HUDEP-2 (cell line): ENCODE measurements around the gene IGF1.
"Not testable (repeated sequence)": the region's sequence is repeated elsewhere in the genome, so short reads cannot be mapped to it uniquely, and the experiment has no call there.

Source experiments
- DNase-seq, 76 experiments: peaks; one replicate each; lab custom pipeline; 2025; ENCODE audit not compliant: unreplicated experiment in 76 of 76; lab: John Stamatoyannopoulos, UW

Gene IGF1

GRCh38 chr12:102399653-102400052 lies 80.7 kb downstream of the IGF1 start:
- no peak for DNase-seq

DNA sequence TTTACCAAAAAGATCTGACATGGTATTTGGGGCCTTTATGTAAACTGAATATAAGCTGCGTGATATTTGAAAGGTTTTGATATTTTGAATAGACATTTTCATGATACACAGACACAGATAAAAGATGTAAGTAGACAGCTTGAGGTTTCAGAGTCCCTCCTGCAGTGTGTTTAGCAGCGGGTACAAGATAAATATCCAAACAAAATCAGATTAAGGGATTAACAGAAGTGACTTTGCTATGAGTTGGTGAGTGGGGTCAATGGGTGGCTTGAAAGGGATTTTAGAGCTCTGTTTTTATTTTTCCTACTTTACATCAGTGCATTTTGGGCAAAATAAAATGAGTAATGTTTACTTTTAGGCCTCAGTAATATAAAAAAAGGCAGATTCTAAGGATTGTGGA lies 84.1 kb downstream of the IGF1 start:
- no peak for DNase-seq

DNA sequence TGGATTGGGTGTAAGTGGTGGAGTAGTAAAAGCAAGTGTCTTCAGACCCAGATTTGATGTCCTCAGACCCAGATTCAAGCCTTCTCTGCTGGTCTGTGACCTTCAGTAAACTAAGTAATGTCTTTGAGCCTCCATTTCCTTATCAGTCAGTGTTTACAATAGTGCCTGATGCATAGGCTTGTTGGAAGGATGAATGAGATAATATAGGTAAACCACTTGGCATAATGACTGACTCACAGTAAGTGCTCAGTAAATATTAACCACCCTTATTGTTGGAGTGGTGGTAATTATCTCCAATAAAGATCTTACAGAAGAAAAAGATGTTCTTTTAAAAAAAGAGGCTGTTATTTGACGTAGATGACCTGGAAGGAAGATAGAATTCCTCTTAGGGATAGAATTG lies 86.2 kb downstream of the IGF1 start:
- no peak for DNase-seq

DNA sequence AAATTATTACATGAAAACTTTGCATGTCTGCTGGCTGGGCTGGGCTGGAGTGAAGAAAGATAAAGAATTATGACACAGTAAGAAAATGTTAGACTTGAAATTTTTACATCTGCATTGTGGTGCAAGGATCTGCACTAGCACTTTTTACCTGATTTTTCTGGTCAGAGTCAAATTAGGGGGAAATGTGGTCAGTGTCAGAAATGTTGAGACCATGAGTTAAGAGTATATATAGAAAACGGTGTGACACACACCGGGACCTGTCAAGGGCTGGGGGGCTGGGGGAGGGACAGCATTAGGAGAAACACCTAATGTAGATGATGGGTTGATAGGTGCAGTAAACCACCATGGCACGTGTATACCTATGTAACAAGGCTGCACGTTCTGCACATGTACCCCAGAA lies 90.3 kb downstream of the IGF1 start:
- no peak for DNase-seq

DNA sequence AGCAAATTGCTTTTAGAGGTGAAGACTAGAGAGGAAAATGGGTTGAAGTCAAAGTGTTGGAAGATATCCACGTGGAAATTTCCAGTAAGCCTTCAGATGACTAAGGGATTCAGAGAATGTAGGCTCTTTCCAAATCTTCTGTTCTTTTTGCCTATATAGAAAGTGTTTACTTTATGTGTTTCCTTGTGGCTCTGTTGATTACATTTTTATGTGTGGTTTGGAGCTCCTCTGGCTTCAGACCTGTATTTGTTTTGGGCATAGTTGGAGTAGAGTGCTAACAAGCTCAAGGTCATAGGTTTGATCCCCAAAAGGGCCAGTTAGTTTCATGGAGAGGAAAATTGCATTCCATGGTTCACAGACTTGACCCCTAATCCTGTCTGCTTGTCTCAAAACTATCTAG lies 91.9 kb downstream of the IGF1 start:
- DNase-seq, result no peak

DNA sequence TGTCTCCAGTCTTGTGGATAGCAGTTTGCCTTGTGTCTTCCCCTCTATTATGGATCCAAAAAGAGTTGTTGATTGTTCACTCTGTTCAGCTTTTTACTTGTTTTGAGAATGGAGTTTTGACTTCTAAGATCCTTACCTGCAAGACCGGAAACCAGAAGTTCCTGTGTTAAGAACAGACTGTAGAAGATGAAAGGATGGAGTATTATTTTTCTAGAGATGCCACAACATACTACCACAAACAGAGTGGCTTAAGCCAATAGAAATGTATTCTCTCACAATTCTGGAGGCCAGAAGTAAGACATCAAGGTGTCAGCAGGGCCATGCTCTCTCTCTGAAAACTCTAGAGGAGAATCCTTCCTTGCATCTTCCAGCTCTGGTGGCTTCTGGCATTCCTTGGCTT lies 95.0 kb downstream of the IGF1 start:
- no peak for DNase-seq

GRCh38 chr12:102379346-102380162 lies 100.8 kb downstream of the IGF1 start:
- no peak for DNase-seq

GRCh38 chr12:102376781-102377180 lies 103.6 kb downstream of the IGF1 start:
- DNase-seq, result no peak

DNA sequence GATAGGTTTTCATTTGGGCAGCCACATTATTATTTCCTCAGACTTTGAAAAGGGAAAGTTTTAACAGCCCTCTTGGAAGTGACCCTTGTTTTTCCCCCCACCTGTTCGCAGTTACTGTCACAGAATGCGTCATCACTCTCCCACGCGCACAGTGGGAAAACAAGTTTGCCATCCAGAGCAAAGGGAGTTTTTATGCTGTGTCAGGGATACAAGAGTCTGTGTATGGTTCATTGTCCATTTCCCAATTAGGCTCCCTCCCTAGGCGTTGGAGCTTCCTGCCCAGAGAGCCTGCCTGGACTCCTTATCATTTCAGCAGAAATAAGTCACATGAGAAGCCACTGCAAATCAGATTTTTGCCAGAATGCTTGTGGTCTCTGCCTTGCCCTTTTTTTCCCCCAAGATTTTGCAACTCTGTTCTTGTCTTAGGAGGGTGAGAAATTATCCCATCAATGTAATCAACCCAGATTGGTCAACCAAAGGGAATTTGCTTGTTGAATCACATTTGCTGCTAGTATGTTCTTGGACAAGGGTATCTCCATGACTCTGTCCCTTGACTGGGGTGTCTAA lies 104.1 kb downstream of the IGF1 start:
- no peak for DNase-seq

DNA sequence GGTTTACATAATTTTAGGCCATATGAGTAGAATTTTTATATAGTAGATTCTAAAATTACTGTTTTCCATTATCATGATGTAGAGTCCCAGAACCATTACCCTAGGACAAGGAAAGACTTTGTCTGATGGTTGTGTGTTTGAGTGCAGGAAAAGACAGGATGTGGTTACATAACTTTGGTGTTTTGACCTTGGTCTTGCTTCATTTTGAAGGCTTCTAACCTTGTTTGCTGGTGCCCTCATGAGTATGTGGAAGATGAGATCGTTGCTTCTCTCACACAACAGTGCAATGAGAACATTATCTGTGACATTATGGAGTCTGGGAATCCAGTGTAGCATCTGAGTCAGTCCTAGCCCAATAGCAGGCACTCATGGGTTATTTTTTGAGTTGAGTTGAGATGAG lies 106.2 kb downstream of the IGF1 start:
- DNase-seq, result no peak

- no peak for DNase-seq
Measured at GRCh38 chr12:102372087-102372486, 108.3 kb downstream of the IGF1 start.

DNA sequence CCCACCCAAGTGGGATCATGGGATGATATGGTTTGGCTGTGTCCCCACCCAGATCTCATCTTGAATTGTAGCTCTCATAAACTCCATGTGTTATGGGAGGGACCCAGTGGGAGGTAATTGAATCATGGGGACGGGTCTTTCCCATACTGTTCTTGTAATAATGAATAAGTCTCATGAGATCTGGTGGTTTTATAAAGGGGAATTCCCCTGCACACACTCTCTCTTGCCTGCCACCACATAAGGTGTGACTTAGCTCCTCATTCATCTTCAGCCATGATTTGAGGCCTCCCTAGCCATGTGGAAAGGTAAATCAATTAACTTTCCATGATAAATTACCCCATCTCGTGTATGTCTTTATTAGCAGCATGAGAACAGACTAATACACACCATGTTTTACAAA lies 109.2 kb downstream of the IGF1 start:
- DNase-seq, result no peak

DNA sequence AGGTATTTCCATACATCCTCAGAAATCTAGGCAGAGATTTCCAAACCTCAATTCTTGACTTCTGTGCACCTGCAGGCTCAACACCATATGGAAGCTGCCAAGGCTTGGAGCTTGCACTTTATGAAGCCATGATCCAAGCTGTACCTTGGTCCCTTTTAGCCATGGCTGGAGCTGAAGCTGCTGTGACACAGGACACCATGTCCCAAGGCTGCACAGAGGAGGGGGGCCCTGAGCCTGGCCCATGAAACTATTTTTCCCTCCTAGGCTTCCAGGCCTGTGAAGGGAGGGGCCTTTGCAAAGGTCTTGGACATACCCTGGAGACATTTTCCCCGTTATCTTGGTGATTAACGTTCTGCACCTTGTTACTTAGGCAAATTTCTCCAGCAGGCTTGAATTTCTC lies 110.5 kb downstream of the IGF1 start:
- DNase-seq, result no peak

DNA sequence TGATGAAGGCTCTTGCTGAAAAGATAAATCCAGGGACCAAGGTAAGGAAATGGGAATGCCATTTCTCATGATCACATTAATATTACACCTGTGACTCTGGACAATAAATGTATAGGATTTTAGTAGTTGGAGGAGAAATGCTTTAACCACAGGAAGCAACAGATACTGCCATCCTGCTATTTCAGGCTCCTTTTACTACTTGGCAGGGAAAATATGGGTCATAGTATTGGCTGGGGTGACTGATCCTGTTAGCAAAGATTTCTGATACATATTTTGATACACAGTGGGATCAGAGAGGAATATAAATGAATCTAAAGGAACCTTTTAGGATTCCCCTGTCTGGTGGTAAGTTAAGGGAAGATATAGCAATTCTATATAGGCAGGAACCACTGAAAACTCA lies 115.0 kb downstream of the IGF1 start:
- DNase-seq, result no peak

- DNase-seq, result no peak
Measured at GRCh38 chr12:102364709-102365108, 115.7 kb downstream of the IGF1 start.

GRCh38 chr12:102356690-102357089 lies 123.7 kb downstream of the IGF1 start:
- DNase-seq, result no peak

- DNase-seq, result not testable (repeated sequence)
Measured at GRCh38 chr12:102354281-102354680, 126.1 kb downstream of the IGF1 start.

DNA sequence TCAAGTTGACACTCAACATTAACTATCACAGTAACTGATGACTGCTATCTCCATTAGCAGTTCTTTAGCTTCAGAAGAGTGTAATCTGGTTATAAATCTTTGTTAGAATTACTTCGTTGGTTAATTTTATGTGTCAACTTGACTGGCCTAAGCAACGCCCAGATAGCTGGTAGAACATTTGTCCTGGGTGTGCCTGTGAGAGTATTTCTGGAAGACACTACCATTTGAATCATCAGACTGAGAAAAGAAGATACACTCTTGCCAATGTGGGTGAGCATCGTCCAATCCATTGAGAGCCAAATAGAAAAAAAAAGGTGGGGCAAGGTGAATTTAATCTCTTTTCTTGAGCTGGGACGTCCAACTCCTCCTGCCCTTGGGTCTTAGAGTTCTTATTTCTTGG lies 129.0 kb downstream of the IGF1 start:
- DNase-seq, result no peak

- DNase-seq, result no peak
Measured at GRCh38 chr12:102350070-102350469, 130.3 kb downstream of the IGF1 start.

GRCh38 chr12:102349079-102349478 lies 131.3 kb downstream of the IGF1 start:
- DNase-seq, result no peak

DNA sequence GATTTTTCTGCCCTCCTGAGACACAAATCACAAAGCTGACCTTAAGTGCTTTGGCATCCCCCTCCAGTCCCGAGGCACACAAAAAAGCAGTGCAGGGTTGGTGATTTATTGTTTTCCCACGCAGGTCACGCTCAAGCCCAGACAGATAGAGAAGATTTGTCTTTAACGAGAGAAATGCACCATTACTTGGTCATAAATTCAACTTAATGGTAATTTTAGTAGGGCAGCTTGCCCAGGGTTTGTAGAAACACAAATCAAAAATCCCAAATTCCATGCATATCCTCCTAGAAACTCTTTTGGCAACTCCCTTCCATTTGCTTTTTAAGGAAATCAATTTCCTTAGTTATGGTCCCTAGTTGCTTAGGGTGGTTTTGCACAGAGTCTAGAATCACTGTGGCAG lies 132.6 kb downstream of the IGF1 start:
- DNase-seq, result no peak
